Astrocyte of the cerebellum (primary cell): ENCODE results near the gene NXF1.

Experiments
- DNase-seq: peaks from one replicate; pipeline ENCODE4 v3.0.0-alpha.2; 2011; ENCODE audit warnings: low read depth
- H3K4me3 ChIP-seq: 2 replicates; pipeline ENCODE4 v1.5.1; 2011; ENCODE audit warnings: mild to moderate bottlenecking, low read depth, low read length, moderate library complexity
- in situ Hi-C: cut with HindIII; loops from 2 replicates; pipeline ENCODE4 v1.10.0; 2017; ENCODE audit warnings: low sequenced_read_pairs
- TF ChIP-seq, protein P1 (sequence below): IDR thresholded peaks from 2 replicates; pipeline ENCODE4 v1.5.1; 2012; ENCODE audit warnings: low read length, low read depth, moderate library complexity, mild to moderate bottlenecking; ENCODE audit errors: missing control alignments

The NXF1 gene

DNA sequence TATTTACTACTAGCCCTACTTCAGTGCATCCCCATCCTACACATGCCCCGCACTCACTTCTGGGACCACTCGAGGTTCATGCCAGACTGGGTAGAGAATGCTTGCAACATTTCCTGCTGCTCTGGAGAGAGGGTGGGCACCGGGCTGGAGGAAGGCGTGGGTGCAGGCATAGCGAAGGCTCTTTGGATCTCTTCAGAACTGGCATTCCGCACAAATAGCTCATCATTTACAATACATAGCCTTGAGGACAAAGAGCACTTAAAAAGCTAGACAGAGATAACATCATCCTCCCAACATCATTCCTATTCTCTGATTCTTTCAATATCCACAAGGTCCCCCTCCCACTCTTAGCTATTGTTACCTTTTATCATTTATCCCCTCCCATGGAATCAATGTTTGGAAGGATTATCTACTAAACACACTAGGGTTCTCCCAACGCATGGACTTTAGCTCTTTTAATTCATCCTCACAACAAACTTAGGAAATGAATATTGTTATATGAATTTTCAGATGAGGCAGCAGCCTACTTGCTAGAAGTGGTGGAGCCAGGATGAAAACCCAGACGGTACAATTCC lies 11.0 kb downstream of the NXF1 start:
- no peak overlapping the region for H3K4me3 ChIP-seq
- TF ChIP-seq, protein P1, sequence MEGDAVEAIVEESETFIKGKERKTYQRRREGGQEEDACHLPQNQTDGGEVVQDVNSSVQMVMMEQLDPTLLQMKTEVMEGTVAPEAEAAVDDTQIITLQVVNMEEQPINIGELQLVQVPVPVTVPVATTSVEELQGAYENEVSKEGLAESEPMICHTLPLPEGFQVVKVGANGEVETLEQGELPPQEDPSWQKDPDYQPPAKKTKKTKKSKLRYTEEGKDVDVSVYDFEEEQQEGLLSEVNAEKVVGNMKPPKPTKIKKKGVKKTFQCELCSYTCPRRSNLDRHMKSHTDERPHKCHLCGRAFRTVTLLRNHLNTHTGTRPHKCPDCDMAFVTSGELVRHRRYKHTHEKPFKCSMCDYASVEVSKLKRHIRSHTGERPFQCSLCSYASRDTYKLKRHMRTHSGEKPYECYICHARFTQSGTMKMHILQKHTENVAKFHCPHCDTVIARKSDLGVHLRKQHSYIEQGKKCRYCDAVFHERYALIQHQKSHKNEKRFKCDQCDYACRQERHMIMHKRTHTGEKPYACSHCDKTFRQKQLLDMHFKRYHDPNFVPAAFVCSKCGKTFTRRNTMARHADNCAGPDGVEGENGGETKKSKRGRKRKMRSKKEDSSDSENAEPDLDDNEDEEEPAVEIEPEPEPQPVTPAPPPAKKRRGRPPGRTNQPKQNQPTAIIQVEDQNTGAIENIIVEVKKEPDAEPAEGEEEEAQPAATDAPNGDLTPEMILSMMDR = no peak
- no peak for DNase-seq
- in situ Hi-C loops = no loop called here

DNA sequence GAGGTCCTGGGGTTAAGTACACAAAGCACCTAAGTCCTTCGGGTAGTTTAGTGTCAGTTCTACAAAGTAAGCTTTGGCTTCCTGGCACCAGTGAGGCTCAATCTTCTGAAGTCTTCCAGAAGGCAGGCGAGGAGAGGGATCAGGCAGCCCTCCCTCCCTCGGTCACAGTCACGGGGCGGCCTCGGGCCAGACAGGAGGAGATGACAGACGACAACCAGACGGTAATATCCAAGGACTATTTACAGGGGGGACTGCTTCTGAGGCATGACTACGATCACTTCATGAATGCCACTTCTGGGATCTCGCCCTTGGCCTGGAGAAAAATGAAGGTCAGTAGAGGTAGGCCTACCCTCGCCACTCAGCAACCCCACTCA lies 13.1 kb downstream of the NXF1 start:
- peak overlapping the region; percentile 90 for H3K4me3 ChIP-seq
- in situ Hi-C loops = no loop called here
- DNase-seq = no peak
- TF ChIP-seq, protein P1 = no peak

DNA sequence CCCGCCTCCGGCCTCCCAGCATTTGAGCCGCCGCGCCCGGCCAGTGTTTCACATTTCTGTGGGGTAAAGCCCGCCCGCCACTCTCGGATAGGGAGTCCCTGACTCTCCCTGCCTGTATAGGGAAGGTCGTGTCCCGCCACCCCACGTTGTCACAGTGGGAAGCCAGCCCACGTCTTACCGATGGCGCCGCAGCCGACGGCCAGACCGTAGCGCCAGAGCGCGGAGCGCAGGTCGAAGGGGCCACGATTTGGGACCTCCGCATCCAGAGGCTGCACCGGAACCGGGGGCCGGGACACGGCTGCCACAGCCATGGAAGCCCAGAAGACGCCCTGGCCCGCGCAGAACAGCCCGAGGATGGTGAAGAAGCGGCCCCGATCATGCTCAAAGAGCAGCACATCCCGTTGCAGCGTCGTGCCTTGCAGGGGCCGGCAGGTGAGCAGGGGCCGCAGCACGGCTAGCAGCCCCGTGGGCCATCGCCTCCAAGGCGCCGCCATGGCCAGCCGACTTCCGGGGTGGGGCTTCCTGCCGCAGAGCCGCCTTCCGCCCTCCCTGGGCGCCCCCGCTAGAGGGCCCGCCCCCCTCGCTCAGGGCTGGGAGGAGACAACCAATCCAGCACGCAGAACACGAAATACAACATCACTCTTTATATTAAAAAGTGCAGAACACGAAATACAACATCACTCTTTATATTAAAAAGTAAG lies 13.6 kb downstream of the NXF1 start, which contains the start of gene TMEM223:
Gene TMEM223 (minus strand): TSS at position 506 of the 701 bp plus-strand sequence. CDS start 12 bp downstream, at position 494.
- H3K4me3 ChIP-seq = peak within 1 kb of the TSS; percentile 90
- TF ChIP-seq, protein P1 = no peak
- DNase-seq = no peak
- in situ Hi-C loops = no loop called here

DNA sequence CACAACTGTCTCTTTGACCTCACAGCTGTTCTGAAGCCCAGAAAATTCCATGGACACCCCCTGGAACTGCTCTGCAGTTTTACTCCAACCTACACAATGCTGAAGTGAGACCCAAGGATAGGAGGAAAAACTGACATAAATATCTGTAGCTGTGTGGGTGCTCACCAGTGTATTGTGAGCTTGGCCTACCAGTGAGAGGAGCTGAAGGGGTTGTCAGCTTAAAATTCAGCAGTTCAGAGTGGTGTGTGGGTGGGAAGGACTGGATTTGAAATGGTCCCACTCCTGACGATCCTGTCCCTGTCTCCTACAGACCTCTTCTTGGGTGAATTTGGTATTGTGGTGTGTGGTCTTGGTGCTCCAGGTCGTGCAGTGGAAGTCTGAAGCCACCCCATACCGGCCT lies 15.7 kb downstream of the NXF1 start:
- H3K4me3 ChIP-seq = no peak overlapping the region
- DNase-seq = no peak
- in situ Hi-C loops = no loop called here
- TF ChIP-seq, protein P1 = no peak

DNA sequence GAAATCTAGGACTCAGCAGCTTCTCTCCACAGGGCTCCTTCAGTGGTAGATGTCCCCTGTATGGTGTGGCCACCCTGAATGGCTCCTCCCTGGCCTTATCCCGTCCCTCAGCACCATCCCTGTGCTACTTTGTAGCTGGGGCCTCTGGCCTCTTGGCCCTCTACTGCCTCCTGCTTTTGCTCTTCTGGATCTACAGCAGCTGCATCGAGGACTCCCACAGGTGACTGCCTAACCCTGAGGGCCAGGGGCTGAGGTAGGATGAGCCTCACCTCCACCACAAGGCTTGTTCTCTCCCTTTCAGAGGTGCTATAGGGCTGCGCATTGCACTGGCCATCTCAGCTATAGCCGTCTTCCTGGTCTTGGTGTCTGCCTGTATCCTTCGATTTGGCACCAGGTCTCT lies 16.2 kb downstream of the NXF1 start:
- in situ Hi-C loops = no loop called here
- no peak overlapping the region for H3K4me3 ChIP-seq
- DNase-seq = no peak
- TF ChIP-seq, protein P1 = no peak

DNA sequence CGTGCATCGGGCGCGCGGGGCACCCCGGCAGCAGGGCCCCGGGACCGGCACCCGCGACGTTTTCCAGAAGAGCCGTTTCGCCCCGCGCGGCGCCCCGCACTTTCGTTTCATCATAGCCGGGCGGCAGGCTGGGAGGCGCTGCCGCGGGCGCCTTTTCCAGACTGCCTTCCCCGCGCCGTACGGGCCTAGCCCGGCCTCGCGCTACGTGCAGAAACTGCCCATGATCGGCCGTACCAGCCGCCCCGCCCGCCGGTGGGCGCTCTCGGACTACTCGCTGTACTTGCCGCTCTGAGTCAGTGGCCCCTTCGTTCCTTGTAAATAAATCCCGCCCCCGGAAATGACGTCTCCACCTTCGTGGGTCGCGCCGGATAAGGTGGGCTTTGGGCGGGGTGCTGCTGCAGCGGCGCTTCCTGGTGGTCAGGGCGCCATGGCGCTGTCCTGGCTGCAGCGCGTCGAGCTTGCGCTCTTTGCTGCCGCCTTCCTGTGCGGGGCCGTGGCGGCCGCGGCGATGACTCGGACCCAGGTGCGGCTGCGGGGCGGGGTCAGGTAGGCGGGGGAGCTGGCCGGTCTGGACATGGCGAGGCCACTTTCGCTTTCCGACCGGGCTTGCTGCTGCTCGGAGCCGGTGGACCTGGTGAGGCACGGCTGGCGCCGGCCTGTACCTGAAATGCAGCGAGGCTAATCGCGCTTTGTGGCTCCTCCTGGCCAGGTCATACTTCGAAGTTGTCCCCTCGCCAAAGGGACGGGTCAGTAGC lies 18.1 kb downstream of the NXF1 start, which contains the start of gene TMEM179B:
Gene TMEM179B (plus strand): TSS at position 398 of the 755 bp plus-strand sequence. CDS start 30 bp downstream, at position 428.
- peak; percentile 96 for DNase-seq
- peak within 1 kb of the TSS; percentile 92 for H3K4me3 ChIP-seq
- TF ChIP-seq, protein P1 = peak; percentile 70
- in situ Hi-C loops = no loop called here
